Hepatocyte (in vitro differentiated cells): Measurements from ENCODE around the gene OR52B6.

Experiments used
- EZH2 ChIP-seq: fragments of 200-600 bp; sonication (generic); IDR thresholded peaks from 2 replicates; pipeline ENCODE4 v1.6.1; 2016; ENCODE audit warnings: antibody characterized with exemption, mild to moderate bottlenecking, borderline replicate concordance
- TF ChIP-seq, protein P1 (sequence below): fragments of 200-600 bp; sonication (generic); IDR thresholded peaks from 2 replicates; pipeline ENCODE4 v1.5.1; 2016; ENCODE audit warnings: antibody characterized with exemption, mild to moderate bottlenecking; ENCODE audit not compliant: poor library complexity

- TF ChIP-seq, protein P1, sequence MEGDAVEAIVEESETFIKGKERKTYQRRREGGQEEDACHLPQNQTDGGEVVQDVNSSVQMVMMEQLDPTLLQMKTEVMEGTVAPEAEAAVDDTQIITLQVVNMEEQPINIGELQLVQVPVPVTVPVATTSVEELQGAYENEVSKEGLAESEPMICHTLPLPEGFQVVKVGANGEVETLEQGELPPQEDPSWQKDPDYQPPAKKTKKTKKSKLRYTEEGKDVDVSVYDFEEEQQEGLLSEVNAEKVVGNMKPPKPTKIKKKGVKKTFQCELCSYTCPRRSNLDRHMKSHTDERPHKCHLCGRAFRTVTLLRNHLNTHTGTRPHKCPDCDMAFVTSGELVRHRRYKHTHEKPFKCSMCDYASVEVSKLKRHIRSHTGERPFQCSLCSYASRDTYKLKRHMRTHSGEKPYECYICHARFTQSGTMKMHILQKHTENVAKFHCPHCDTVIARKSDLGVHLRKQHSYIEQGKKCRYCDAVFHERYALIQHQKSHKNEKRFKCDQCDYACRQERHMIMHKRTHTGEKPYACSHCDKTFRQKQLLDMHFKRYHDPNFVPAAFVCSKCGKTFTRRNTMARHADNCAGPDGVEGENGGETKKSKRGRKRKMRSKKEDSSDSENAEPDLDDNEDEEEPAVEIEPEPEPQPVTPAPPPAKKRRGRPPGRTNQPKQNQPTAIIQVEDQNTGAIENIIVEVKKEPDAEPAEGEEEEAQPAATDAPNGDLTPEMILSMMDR, result no peak
- no peak for TF ChIP-seq EZH2
Observed at GRCh38 chr11:5536482-5536881, 44.2 kb upstream of the OR52B6 start.
